GM21576 (cell line): ENCODE measurements around the gene SNX24.
"Not testable (repeated sequence)": the region's sequence is repeated elsewhere in the genome, so short reads cannot be mapped to it uniquely, and the experiment has no call there.

ENCODE experiments used
- ATAC-seq: cut with Tn5 transposase; IDR thresholded peaks from one replicate; pipeline ENCODE4 v1.9.1; 2021; ENCODE audit warnings: mild to moderate bottlenecking, moderate library complexity; ENCODE audit not compliant: unreplicated experiment

Gene SNX24, protein sequence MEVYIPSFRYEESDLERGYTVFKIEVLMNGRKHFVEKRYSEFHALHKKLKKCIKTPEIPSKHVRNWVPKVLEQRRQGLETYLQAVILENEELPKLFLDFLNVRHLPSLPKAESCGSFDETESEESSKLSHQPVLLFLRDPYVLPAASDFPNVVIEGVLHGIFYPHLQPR

DNA sequence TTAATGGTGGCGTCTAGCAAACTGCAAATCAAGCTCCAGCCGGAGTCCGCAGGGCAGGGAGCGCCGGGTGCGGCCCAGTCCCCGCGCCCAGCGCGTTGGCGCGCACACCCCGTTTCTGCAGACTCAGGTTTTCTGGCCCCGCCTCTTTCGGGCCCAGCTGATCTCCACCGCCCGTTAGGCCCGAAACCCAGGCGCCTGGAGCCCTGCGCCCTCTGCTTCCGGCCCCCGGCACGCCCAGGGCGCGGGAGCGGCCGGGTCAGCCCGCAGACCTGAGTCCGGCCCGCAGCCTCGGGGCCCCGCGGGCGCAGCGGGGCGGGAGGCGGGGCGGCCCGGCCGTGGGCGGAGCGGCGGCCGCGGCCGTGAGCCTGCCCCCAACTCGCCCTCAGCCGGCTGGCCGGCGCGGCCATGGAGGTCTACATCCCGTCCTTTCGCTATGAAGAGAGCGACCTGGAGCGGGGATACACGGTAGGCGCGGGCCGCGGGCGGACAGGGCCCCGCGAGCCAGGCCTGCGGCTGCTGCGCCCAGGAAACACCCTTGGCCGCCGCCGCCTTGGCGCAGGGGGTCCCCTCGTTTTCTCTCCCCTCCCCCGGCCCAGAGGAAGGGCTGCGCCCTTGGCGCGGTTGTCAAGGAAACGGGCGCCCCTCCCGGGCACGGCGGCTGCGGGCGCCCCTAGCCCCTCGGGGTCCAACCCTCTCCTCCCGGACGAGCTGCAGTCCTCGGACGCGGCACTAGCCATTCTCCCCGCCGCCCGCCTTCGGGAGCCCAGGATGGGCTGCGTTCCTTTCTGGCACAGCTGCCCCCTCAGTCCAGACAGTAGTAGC, at the start of gene SNX24:
TSS of gene SNX24 (plus strand) at position 385 of the 822 bp plus-strand sequence. CDS start at position 406, 21 bp downstream.
- peak; percentile 80 for ATAC-seq

DNA sequence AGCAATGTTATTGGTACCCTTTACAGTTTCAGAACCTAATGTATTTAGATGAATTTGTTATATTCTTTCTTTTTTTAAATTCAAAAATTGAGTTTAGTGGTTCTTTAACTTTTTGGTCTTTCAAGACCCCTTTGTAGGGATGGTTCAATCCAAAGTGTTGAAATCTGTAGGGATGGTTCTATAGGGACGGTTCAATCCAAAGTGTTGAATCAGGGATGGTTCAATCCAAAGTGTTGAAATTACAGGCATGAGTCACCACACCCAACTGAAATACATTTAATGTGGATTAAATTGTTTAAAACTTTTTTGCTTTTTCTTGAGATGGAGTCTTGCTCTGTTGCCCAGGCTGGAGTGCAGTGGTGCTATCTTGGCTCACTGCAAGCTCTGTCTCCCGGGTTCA, 39.9 kb upstream of the SNX24 start:
- ATAC-seq: no peak

DNA sequence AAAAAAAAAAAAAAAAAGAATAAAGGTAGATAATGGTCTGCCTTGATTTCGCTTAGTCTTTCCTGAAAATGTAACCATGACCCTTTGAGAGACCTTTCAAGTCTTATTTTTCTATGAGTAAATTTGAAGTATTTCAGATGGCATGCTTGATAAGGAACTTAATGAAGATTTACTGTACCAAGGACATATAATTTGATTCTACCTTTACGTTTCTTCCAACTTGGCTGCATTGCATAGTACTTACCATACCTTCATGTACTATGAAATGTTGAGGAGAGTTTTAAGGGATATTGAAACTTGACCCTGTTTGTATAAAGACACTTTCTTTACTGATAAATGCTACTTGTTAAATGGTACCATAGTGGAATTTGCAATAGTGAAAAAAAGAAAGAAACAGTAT, 35.0 kb upstream of the SNX24 start:
- ATAC-seq: no peak

DNA sequence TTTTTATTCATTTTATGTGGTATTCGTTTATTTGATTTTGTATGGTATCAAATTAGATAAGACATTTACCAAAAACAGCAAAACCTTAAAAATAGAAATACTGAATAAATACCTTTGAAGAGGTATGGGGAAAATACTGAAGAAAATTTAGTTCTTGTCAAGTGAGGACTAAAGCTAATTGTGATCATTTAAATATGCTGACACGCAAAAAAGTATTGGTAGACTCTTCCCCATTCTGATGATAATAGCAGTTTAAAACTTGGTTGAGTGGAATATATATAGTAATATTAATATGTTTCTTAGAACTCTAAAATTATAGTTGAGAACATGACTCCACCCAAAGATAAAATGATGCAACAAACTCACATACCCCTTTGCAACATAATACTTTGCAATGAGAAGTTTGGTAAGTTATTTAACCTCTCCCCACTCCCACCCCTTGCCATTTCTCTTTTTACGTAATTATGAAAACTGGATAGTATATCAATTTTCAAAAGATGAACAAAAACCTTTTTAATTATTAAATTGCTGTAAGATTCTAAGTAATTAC, 30.1 kb upstream of the SNX24 start:
- ATAC-seq: no peak

DNA sequence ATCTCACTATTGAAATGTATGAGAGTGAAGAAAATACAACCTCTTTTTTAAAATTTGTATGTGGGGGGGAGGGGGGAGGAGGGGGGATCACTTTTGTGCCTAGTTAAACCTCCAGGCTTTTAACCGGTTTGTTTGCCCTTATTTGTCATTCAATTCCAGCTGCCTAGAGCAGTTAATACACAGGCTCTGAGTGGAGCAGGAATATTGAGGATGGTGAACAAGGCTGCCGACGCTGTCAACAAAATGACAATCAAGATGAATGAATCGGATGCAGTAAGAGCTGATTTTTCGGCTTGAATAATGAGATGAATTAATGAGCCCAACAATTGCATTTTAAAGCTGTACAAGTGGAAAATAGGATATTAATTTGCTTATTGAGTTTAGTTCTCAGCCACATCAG, 28.7 kb upstream of the SNX24 start:
- ATAC-seq: no peak

DNA sequence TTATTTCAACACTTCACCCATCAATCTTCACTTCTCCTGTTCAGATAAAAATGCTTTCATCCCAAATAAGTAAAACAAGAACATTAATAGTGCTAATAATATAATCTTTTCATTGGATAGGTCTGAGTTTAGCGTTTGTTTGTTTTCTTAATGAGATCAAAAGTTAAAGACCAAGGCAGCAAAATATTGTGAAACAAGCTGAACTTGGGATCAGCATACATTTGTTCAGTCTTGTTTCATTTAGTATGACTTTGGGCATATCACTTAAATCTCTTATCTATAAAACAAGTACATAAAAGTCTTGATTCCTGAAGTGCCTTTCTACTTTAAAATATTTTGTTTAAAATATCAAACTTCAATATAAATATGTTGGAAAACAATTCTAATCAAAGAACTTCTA, 13.4 kb upstream of the SNX24 start:
- no peak for ATAC-seq

DNA sequence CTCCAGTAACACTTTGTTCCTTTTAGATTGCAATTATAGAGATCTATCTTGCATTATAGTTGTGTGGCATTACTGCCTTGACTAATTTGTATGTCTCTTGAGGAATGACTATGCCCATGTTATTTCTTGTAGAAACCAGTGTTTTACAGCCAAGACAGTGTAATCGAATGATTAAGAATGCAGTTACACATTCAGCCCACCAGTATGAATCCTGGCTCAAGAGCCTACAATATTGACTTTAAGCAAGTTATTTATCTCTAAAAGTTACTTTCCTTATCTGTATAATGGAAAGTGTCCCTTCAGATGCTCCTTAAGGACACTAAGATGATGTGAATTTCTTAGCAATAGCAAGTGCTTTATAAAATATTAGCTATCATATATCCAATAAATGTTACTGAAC, 9.7 kb upstream of the SNX24 start:
- ATAC-seq: no peak

DNA sequence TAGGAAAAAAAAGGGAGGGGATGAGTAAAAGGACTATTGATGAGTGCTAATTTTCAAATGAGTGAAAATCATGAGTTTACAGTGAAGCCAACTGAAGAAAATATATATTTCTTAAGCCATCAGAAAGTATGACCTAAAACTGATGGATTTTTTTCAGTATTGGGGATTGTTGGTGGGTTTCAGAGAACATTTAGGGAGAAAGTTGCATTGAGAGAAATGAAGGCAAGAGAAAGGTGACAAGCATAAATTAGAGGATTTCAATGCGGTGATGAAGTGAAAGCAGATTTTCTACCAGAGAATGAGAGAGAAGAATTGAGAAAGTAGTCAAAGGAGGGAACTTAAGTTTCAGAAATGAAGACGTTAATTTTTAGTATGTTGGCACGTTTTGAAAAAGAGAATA, 8.5 kb upstream of the SNX24 start:
- no peak for ATAC-seq

DNA sequence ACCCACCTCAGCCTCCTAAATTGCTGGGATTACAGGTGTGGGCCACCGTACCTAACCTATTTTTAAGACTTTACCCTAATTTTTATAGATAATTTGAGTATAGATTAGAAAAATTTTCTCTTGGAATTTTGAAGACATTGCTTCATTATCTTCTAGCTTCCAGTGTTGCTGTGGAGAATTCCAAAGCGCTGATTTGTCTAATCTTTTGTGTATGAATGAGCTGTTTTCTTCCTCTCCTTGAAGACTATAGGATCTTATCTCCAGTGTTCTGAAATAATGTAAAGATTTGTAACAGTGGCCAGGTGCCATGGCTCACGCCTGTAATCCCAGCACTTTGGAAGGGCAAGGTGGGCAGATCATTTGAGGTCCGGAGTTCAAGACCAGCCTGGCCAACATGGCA, 5.7 kb upstream of the SNX24 start:
- no peak for ATAC-seq

DNA sequence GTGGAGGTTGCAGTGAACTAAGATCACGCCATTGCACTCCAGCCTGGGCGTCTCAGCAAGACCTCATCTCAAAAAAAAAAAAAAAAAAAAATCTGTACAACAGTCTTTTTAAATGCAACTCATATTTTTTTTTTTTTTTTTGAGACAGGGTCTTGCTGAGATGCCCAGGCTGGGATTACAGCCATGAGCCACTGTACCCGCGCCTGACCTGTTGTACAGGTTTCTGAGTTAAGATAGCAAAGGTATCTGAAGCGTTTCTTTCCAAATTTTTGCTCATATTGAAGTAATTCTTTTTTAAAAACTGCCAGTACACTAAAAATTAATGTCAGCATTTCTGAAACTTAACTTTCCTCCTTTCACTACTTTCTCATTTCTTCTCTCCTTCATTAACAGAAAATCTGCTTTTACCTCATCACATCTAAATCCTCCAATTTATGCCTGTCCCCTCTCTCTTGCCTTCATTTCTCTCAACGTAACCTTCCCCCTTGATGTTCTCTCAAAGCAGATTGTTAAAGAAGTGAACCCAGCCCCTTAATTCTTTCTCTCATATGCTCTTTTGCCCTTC, 3.3 kb upstream of the SNX24 start:
- ATAC-seq: no peak

DNA sequence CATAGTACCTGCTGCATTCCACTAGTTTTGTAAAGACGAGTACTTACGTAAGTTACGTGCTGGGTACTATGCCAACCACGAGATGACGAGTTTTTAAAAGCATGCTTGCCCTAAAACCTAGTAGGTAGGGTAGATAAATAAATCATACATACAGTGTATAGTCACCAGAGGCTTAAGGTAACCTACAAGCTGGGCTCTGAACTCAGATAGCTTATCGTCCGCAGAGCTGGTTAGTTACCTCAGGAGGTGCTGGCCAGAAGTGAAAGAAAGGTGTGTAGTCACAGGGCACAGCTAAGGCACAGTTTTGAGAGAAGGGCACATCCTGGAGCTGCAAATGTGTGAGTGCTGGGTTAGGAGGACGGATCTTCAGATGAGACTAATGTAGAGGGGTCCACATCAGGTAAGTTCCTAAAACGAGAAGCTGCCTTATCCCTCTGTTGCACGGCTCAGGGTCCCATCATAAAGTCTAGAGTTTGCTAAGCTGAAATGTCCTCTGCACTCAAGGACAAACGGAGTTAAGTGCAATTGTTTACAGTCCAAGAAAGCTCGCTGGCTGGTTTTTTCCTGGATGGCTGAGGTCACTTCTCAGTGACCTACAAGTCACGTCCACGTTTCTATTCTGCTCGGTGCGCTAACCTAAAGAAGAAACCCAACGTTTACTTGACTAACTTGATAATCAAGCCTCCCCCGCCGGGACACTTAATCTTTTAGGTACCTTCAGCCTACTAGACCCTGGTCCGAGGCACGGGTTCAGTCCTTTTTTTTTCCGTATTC, 1.1 kb upstream of the SNX24 start:
- ATAC-seq: no peak

DNA sequence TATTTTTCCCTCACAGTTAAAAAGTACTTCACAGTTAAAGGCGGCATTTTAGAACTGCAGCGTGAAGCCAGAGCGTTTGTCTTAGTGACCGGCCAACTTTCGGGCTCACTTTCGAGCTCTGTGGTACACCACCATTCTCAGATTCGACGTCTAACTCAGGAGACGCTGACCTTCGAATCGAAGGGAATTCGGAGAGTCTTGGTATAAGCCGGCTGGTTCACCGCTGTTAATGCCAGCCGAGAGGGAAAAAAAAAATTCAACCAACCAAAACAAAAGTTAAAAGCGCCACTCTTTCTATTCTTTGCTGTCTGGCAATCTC, 544 bp upstream of the SNX24 start:
- ATAC-seq: peak; percentile 48

DNA sequence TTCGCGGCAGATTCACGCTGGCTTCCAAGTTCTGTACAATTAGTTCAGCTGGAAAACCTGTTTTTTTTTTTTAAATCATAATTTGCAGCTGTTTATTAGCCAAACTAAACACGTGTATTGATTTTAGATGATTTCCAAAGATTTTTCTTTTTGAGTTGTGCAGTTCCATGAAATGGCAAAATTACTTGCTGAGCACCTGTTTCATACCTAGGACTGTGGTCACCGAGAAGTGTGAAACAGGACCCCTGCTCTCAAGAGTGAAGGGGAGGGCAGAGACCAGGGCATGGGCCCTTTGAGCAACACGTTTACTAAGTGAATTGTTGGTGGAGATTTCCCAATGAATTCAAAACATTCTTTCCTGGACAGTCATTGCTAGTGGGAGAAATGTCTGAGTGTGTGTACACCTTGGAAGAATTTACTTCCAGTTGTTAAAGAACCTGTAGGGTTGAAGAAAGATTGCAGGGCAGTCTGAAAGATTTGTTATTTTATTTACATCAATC, 688 bp downstream of the SNX24 start:
- ATAC-seq: no peak

DNA sequence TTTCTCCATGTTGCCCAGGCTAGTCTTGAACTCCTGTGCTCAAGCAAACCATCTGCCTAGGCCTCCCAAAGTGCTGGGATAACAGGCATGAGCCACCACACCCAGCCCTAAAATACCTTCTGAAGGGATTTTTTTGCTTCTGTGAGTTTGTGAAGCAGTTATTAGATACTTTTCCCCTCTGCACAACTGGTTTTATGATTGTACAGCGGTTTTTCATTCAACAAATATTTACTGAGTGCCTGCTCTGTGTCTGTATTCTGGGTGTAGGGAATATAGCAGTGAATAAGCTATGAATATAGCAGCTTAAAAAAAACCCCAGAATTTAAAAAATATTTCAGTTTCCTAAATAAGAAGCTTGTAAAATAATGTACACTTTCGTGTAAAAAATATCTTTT, 2.3 kb downstream of the SNX24 start:
- ATAC-seq: no peak

DNA sequence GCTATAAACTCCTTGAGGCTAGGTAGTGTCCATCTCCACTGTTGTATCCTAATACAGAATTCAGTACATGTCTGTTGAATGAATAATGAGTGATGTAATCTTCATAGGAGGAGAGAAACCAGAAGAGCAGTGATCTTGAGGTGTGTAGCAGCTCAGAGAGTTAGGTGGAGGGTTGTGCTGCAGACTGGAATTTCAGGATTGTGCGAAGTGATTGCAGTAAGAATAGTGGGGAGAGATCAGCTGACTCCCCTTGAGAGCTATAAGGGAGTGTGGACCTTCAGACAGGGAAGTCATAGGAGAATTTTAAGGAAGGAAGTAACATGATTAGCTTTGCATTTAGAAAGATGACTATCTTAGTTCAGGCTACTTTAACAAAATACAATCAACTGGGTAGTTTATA, 4.4 kb downstream of the SNX24 start:
- ATAC-seq: no peak

DNA sequence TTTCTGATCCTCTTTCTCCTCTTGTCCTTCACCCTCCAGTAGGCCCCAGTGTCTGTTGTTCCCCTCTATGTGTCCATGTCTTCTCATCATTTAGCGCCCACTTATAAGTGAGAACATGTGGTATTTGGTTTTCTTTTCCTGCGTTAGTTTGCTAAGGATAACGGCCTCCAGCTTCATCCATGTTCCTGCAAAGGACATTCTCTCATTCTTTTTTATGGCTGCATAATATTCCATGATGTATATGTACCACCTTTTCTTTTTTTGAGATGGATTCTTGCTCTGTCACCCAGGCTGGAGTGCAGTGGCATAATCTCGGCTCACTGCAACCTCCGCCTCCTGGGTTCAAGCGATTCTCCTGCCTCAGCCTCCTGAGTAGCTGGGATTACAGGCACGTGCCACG, 12.1 kb downstream of the SNX24 start:
- not testable (repeated sequence) for ATAC-seq

DNA sequence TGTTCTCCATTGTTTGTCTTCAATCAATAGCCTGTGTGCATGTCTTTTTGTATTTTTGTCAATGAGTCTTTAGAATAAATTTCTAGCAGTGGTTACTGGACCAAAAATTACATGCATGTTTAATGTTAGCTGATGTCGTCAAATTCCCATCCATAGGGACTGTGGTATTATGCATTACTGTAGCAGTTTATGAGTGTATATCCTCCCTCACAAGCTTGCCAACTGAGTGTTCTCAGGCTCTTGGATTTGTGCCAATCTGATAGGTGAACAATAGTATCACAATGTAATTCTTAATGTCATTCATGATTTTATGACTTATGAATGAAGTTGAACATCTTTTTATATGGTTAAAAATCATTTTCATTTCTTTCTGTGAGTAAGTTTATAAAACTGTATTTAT, 13.0 kb downstream of the SNX24 start:
- ATAC-seq: no peak

DNA sequence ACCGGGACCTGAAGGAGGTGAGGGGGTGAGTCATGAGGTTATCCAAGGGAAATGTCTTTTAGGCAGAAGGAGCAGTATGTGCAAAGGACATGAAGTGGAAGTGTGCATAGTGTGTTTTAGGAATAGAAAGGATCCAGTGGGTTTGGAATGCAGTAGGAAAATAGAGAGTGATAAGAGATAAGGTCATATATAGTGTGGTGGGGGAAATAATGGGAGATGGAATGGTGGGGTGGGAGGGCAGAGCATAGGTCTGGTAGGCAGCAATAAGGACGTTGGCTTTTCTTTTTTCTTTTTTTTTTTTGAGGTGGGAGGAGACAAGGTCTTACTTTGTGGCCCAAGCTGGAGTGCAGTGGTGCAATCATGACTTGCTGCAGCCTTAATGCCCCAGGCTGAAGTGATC, 17.8 kb downstream of the SNX24 start:
- ATAC-seq: no peak

DNA sequence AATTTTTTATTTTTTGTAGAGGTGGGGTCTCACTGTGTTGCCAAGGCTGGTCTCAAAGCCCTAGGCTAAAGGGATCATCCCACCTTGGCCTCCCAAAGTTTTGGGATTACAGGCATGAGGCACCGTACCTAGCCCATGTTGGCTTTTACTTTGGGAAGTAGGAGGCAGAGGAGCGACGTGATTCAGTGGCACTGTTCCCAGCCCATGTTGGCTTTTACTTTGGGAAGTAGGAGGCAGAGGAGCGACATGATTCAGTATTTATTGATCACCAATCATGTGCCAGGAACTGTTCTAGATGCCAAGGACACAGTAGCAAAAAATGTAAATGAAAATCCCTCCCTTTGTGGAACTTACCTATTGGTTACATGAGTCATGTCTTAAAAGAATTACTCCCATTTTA, 18.3 kb downstream of the SNX24 start:
- ATAC-seq: no peak

DNA sequence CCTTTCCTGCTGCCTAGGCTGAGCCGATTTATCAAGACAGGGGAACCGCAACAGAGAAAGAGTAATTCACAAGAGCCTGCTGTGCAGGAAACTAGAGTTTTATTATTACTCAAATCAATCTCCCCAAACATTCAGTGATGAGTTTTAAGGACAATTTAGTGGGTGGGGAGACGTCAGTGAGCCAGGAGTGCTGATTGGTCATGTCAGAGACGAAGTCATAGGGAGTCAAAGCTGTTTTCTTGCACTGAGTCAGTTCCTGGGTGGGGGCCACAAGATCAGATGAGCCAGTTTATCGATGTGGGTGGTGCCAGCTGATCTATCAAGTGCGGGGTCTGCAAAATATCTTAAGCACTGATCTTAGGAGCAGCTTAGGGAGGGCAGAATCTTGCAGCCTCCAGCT, 19.0 kb downstream of the SNX24 start:
- ATAC-seq: no peak

DNA sequence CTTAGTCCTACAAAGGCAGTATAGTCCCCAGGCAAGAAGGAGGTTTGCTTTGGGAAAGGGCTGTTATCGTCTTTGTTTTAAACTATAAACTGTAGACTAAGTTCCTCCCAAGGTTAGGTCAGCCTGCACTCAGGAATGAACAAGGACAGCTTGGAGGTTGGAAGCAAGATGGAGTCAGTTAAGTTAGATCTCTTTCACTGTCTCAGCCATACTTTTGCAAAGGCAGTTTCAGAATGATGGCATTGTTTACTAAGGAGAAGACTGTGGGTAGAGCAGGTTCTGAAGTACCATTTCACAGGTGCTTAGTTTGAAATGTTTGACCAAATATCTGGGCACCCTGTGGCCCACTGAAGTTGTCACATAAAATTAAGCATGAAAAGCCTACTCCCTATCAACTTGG, 19.4 kb downstream of the SNX24 start:
- ATAC-seq: no peak
